Body of pancreas (tissue), 4 donors: Measurements from ENCODE around the gene IQCM.

Source experiments
- POLR2A ChIP-seq, 3 donors: fragments of 450-650 bp; IDR thresholded peaks; one replicate each; pipeline ENCODE4 v1.6.1; 2016; ENCODE audit warnings: antibody characterized with exemption in 3 of 3, mild to moderate bottlenecking in 2 of 3
- TF ChIP-seq, protein P1 (sequence below), 7 experiments: fragments of 450-650 bp in 4 of 7; fragments of 200-600 bp in 3 of 7; sonication (generic) in 3 of 7; IDR thresholded peaks; one replicate each; pipeline ENCODE4 v1.5.1; 2016 to 2019; ENCODE audit warnings: antibody characterized with exemption in 7 of 7

DNA sequence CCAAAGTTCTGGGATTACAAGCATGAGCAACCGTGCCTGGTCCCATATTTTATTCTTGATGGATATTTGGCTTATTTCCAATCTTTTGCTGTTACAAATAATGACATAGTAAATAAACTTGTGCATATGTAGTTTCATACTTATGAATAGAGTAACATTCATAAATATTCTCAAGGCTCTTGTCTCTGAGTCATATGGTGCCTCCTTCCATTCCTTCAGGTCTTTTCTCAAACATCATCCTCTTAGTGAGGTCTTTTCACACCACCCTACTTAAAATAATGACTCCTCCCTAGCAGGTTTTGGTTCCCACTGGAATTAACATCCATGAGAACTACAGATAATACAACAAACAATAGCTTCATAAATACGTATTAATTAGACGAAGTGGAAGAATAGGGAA lies 416.6 kb downstream of the IQCM start:
- TF ChIP-seq POLR2A (IDR thresholded peaks at IDR 0.05): no peak
- TF ChIP-seq, protein P1, sequence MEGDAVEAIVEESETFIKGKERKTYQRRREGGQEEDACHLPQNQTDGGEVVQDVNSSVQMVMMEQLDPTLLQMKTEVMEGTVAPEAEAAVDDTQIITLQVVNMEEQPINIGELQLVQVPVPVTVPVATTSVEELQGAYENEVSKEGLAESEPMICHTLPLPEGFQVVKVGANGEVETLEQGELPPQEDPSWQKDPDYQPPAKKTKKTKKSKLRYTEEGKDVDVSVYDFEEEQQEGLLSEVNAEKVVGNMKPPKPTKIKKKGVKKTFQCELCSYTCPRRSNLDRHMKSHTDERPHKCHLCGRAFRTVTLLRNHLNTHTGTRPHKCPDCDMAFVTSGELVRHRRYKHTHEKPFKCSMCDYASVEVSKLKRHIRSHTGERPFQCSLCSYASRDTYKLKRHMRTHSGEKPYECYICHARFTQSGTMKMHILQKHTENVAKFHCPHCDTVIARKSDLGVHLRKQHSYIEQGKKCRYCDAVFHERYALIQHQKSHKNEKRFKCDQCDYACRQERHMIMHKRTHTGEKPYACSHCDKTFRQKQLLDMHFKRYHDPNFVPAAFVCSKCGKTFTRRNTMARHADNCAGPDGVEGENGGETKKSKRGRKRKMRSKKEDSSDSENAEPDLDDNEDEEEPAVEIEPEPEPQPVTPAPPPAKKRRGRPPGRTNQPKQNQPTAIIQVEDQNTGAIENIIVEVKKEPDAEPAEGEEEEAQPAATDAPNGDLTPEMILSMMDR (IDR thresholded peaks at IDR 0.05): no peak
